H1 (cell line): ENCODE data around the gene TPPP3. TPM values are rescaled to one million over a fixed set of nuclear protein-coding genes. Genes with fewer than 3 reads are reported as not detected.

Experiments used
- CHD1 ChIP-seq: IDR thresholded peaks from 2 replicates; pipeline ENCODE4 v1.6.1; 2012; ENCODE audit warnings: low read depth, low read length, improper control_type of control experiment
- CTBP2 ChIP-seq: IDR thresholded peaks from 2 replicates; pipeline ENCODE4 v1.7.0; 2011; ENCODE audit warnings: borderline replicate concordance, mild to moderate bottlenecking, moderate library complexity, mixed read lengths, low read length; ENCODE audit not compliant: insufficient read depth, insufficient read length
- NRF1 ChIP-seq: IDR thresholded peaks from 2 replicates; pipeline ENCODE4 v1.6.1; 2011; ENCODE audit warnings: mild to moderate bottlenecking, low read depth, low read length, improper control_type of control experiment
- POLR2A ChIP-seq, 2 experiments: IDR thresholded peaks; 1 replicate in 1 of 2; 2 replicates in 1 of 2; pipeline ENCODE4 v1.6.1; 2011; ENCODE audit warnings: low read depth in 2 of 2, low read length in 2 of 2, mild to moderate bottlenecking in 2 of 2; ENCODE audit errors: control extremely low read depth in 1 of 2
- SP4 ChIP-seq: IDR thresholded peaks from 2 replicates; pipeline ENCODE4 v1.6.1; 2012; ENCODE audit warnings: low read length, inconsistent platforms
- SUZ12 ChIP-seq: fragments of 200-600 bp; sonication (generic); IDR thresholded peaks from 2 replicates; pipeline ENCODE4 v1.6.1; 2012; ENCODE audit warnings: mild to moderate bottlenecking, inconsistent platforms, low read length, moderate library complexity, mixed read lengths
- YY1 ChIP-seq: IDR thresholded peaks from 2 replicates; pipeline ENCODE4 v1.6.1; 2011; ENCODE audit warnings: low read depth, mild to moderate bottlenecking, low read length
- ZNF274 ChIP-seq: IDR thresholded peaks from 2 replicates; pipeline ENCODE4 v1.7.0; 2012; ENCODE audit warnings: low read length, borderline replicate concordance; ENCODE audit errors: extremely low read depth
- polyA plus RNA-seq, 7 experiments: library from polyadenylated mRNA; depleted of rRNA in 3 of 7; stranded (reverse) in 5 of 7; unstranded in 2 of 7; fragments of >200 nt in 5 of 7; fragments of 200-250 nt in 2 of 7; gene quantifications; 1 replicate in 5 of 7; 2 replicates in 1 of 7; 4 replicates in 1 of 7; pipeline versions ENCODE4 v1.2.1 to v1.2.3, GENCODE V29; 2011 to 2013; ENCODE audit warnings: missing spikeins in 2 of 7, mixed read lengths in 2 of 7
- total RNA-seq: library from RNA; stranded (reverse); fragmentation: NEBNext Ultra II Directional; extraction: Animal tissue kit (Norgen Biotek cat#: 25700); gene quantifications from 2 replicates; pipeline ENCODE4 v1.2.1, GENCODE V29; 2021
- TF ChIP-seq, protein P1 (sequence below): IDR thresholded peaks from 2 replicates; pipeline ENCODE4 v1.6.1; 2012; ENCODE audit warnings: inconsistent platforms
- TF ChIP-seq, protein P2 (sequence below): IDR thresholded peaks from 2 replicates; pipeline ENCODE4 v1.6.1; 2012; ENCODE audit warnings: low read length, inconsistent platforms

TPPP3 gene
- total and polyA plus RNA-seq, 2 of the 8 experiments (the other 6 are each of a cell fraction or from before 2014, with no cell fraction given) = 0.77 to 1.0 TPM

- TF ChIP-seq SUZ12 (no peak), CHD1 (no peak), CTBP2 (no peak), ZNF274 (no peak), NRF1 (no peak), SP4 (no peak), POLR2A (IDR thresholded peaks at IDR 0.05; ENCODE audit: control extremely low read depth in 1 of 2, low read depth in 2 of 2, low read length in 2 of 2) (peak in 1 of 2 experiments; percentile 58; a peak in 2 of 3 replicates), YY1 (no peak)
- TF ChIP-seq, protein P1, sequence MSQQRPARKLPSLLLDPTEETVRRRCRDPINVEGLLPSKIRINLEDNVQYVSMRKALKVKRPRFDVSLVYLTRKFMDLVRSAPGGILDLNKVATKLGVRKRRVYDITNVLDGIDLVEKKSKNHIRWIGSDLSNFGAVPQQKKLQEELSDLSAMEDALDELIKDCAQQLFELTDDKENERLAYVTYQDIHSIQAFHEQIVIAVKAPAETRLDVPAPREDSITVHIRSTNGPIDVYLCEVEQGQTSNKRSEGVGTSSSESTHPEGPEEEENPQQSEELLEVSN = no peak
- TF ChIP-seq, protein P2, sequence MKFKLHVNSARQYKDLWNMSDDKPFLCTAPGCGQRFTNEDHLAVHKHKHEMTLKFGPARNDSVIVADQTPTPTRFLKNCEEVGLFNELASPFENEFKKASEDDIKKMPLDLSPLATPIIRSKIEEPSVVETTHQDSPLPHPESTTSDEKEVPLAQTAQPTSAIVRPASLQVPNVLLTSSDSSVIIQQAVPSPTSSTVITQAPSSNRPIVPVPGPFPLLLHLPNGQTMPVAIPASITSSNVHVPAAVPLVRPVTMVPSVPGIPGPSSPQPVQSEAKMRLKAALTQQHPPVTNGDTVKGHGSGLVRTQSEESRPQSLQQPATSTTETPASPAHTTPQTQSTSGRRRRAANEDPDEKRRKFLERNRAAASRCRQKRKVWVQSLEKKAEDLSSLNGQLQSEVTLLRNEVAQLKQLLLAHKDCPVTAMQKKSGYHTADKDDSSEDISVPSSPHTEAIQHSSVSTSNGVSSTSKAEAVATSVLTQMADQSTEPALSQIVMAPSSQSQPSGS = no peak
Measured at GRCh38 chr16:67430977-67431774, 37.9 kb upstream of the TPPP3 start, which contains the start of gene HSD11B2 (continued).
